Hematopoietic multipotent progenitor cell treated with erythropoietin and hydrocortisone succinate and interleukin-3 and kit ligand, for 4 days (in vitro differentiated cells): ENCODE data around the gene FOXP1.

Source experiments
- DNase-seq: peaks from one replicate; pipeline ENCODE4 v3.0.0-alpha.2; 2015

Gene FOXP1

DNA sequence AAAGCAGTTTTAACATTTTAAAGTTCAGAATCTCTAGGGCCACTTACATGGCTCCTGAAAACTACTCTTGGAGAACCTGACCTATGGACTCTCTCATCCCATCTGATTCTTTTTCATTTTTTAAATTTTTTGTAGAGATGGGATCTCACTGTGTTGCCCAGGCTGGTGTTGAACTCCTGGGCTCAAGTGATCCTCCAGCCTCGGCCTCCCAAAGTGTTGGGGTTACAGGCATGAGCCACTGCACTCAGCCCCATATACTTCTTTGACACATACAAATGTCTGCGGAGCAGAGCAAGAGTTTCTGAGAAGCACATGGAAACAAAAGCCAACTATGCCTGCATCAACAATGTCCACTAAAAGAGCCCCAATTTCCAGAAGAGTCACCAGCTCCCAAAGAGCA, 189.8 kb downstream of the FOXP1 start:
- no peak for DNase-seq

GRCh38 chr3:71393093-71393492, 190.4 kb downstream of the FOXP1 start:
- DNase-seq = no peak

- peak; percentile 64 for DNase-seq
These were observed 191.3 kb downstream of the FOXP1 start for GRCh38 chr3:71392251-71392650.

DNA sequence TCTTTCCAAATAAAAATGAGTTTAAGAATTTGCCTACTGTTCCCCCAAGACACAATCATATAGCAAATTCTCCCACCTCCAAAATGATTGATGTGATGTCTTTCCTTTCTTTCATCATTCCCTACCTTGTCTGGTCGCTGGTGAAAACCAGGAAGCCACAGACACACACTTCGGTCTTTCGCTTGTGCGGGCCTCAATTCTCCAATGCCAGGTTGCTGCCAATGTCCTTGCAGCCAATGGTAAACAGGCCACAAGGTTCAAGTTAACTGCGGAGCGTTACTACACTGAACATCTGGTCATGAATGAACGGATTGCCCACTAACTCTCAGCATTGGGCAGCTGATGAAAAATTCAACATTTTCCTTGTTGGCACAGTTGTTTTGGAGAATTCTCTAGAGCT, 192.2 kb downstream of the FOXP1 start:
- peak; percentile 58 for DNase-seq

DNA sequence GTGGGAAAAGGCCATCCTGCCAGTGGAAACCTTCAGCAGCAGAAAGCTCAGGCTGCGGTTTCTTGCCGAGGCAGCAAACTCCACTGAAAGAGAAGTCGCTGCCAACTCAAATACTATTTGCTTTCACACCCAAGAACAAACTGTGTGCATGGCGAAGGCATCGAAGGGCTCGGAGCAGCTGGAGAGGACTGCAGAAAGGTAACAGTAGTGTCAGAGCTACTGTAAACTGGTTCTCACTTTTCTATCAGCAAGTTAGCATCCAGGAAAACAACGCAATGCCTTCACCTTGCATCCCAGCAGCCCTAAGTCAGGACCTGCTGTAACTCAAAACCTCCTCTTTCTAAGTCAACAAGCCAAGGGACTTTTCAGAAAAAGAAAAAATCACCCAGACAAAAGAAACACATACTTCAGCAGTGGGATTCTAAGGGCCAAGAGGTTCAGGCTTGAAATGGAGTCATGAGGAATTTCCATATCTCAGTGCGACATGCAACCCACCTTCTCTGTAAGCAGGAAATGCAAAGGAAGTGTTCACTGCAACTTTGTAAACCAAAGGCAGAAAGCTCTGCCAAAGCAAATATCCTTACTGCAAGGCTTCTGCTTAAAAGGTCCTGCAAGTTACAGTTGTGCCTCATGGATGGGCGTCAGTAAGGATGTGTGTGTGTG, 193.5 kb downstream of the FOXP1 start:
- DNase-seq = peak; percentile 84

GRCh38 chr3:71389191-71389590, 194.3 kb downstream of the FOXP1 start:
- no peak for DNase-seq

GRCh38 chr3:71388535-71389120, 194.9 kb downstream of the FOXP1 start:
- DNase-seq = peak; percentile 70

DNA sequence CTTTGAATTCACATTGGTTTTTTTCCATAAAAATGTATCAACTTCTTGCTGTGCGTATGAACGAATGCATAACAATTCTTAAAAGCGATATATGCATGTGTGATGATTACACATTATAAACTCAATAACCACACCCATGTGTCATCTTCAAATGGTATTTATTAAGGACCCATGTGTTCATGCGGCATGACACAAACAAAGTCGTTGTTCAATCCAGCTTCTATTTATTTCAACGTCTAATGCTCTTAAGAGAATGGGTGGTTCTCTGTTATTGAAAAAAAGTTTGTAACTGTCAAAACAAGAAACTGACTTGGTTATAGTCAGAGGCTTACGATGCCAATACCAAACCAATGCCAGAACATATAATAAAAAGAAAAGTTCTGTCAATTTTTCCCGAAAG, 195.9 kb downstream of the FOXP1 start:
- DNase-seq = no peak

GRCh38 chr3:71384837-71385716, 198.5 kb downstream of the FOXP1 start:
- DNase-seq = no peak

DNA sequence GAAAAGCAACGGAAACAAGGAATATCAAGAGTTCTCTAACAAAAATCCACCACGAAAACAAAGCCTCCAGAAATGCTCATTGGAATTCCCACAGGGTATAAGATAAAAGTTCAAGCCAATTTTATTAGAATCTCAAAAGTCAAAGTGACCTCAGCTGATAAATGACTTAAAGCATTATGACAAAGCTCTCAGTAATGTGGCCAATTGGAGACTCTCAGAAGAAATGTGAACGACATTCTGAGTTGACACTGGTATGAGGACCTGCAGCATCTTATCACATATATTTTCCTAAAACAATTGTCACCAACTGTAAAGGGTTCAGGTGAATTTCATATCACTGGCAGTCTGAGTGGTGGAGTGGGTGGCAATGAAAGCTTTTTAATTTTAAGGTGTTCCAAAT, 199.1 kb downstream of the FOXP1 start:
- DNase-seq = no peak

DNA sequence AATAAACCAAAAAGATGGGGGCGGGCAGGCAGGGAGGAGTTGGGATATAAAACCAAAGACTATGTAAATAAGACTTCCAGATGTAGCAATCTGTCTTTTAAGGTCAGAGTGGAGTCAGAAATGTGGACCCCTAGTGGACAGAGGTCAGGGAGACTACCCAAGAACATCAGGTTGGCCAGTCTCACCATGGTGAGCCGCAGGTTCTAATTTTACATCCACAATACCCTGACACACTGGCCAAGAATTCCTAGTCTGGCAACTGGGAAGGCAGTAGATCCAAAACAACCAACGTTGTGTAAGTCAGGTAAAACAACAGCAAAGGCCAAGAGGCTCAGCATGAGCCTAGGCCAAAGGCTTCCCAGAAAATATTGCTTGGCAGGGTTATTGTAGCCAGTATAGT, 203.4 kb downstream of the FOXP1 start:
- no peak for DNase-seq

- no peak for DNase-seq
These were observed 205.0 kb downstream of the FOXP1 start for GRCh38 chr3:71378509-71378908.

DNA sequence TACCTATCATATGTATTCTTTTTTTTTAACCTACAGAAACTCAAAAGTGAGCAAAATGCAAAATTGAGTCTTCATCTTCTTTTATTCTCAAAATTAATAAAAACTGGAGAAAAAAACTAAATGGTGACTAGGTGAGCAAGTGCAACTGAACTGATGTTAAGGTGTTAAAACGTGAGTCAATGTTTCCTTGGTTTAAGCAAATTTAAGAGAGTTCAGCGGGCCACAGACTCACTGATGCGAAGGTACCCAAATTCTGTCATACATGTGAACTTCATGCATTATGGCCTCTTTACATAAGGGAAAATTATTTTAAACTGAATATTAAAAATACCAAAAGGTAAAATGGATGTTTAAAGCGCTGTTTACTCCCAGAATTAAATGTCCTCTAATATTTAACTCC, 206.6 kb downstream of the FOXP1 start:
- no peak for DNase-seq

- DNase-seq = no peak
These were observed 207.0 kb downstream of the FOXP1 start for GRCh38 chr3:71376503-71376902.

GRCh38 chr3:71374582-71374981, 208.9 kb downstream of the FOXP1 start:
- no peak for DNase-seq

DNA sequence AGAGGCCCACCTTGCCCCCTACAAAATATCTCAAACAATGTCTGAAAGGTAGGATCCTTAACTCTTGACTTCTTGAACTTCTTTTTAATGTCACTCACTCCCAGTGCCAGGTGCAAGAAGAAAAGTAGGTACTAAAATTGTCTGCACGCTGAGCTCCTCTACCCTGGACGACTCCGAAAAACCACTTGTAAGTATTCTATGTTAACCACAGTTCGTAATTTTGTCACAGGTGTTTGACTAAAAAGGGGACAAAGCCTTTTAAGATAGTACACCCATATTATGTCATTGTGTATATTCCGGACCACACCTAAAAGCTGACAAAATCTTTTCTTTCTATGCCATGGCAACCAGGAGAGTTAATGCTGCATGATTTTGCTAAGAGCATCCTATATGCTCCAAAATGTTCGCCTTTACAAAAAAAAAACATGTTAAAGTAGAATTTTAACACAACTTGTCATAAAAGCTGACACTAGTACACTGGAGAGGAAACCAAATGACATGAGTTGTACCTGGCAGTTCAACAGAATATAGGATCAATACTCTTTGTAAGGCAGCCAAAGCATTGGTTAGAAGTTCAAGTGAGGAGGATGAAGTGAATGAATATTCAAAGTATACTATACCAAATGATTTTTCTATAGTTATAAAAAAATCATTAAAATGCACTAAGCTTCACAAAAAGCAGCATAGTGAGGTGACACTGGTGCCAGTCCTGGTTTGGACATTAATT, 210.5 kb downstream of the FOXP1 start:
- no peak for DNase-seq

DNA sequence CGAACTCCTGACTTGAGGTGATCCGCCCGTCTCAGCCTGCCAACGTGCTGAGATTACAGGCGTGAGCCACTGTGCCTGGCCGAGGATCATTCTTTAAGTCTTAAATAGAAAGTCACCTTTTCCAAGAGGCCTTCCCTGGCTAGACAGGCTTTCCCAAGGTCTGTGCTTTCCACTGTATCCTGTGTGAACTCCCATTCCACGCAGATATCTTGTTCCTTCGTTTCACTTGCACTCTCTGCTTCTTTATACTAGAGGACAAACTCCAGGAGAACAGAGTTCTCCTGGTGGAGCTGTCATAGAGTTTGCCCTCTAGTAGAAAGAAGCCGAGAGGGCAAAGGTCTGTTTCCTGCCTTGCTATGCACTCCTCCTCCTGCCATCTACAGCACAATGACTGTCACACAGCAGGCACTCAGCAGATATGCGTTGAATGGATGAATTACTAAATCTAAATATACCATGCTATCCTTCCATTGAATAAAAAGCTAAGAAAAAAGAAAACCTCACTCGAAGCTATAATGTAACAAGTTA, 211.2 kb downstream of the FOXP1 start:
- no peak for DNase-seq

GRCh38 chr3:71371282-71371681, 212.2 kb downstream of the FOXP1 start:
- DNase-seq = no peak

DNA sequence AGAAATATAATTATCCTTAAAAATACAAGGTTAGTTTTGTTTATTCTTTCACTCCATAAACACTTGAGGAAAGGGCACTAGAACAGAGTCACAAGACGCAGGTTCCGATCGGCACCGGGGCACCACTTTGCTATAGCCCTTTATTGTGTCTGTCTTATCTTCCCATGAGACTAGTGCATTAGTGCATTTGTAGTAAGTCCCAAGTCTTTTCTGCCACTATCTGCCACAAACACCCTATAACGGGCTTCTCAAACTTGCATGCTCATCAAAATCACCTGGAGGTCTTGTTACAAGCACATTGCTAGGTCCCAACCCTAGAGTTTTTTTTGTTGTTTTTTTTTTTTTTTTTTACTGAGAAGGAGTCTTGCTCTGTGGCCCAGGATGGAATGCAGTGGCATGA, 213.1 kb downstream of the FOXP1 start:
- DNase-seq = peak; percentile 33

DNA sequence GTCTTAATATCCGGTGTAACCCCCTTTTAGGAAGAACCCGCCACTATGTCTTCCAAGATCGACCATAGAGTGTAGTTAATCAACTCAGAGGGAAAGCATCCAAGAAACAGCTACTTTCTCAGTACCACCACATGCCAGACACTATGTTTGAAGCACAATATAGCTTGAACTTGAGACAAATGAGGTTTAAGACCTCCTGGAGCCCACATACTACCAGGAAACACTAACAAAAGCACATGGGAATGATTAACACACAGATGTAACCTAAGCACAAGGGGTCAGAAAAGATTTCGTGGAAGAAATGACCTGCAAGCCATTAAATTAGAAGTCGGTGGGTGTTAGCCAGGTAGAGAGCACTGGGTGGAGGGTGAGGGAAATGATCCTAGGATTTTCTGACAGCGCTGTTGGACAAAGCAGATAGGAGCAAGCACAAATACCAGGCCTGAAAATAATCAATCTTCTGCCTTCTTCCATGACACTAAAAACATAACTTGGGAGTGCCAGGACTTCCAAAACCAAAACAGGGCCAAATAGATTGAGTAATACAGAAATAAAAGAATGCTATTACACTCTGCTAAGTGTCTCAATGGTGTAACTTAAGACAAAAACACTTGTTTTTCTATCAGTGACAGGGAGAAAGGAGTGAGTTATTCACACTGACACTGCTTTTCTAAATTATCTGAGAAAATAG, 213.7 kb downstream of the FOXP1 start:
- DNase-seq = no peak

DNA sequence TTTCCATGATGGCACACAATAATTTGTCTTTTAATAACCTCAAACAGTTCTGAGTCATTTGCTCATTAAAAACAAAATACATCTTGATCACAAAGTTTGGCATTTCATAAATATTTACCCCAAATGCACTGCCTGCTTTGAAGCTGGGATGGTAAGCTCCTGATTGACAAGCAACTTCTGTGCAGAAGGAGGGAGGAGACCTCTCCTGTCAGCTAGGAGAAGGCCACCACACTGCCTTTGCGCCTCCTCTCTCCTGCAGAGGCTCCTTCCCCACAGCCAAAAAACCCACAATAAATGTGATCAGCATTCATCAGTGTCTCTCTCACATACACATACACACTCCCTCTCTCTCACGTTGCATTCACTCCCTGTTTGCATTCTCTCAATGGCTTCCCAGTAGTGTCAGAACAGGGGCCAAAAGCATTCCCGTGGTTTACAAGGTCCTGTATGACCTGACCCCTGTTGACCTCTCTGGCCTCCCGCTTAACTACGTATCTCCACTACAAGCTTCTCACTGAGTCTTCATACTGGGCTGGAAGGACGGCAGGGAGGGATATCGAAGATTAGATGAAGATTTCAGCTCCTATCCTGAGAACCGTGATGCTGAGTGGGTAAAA, 216.4 kb downstream of the FOXP1 start:
- peak; percentile 32 for DNase-seq

GRCh38 chr3:71361334-71361890, 222.1 kb downstream of the FOXP1 start:
- no peak for DNase-seq
